A549 (cell line): ENCODE measurements around the gene YWHAE. TPM values are rescaled to one million over a fixed set of nuclear protein-coding genes. Genes with fewer than 3 reads are reported as not detected.
"Not testable (repeated sequence)": the region's sequence is repeated elsewhere in the genome, so short reads cannot be mapped to it uniquely, and the experiment has no call there.

Source experiments
- ATAC-seq, 2 experiments: fragments of 200-7000 bp in 1 of 2; fragments of >200 bp in 1 of 2; cut with Nextera tagmentation in 1 of 2; cut with Tn5 transposase in 1 of 2; 3 replicates each; pipeline versions ENCODE4 v1.8.0 to v1.9.1; 2018 to 2020; ENCODE audit warnings: mild to moderate bottlenecking in 1 of 2, moderate library complexity in 1 of 2
- CTCF ChIA-PET: fragments of 300-600 bp; sonication (Branson Sonifier 250); formaldehyde crosslinking; extraction: SDS; loops from one replicate; lab custom pipeline; 2021; ENCODE audit warnings: antibody characterized with exemption, inconsistent platforms; lab: Yijun Ruan, JAX
- POLR2A ChIA-PET: fragments of 350-600 bp; formaldehyde crosslinking; extraction: SDS; loops from one replicate; lab custom pipeline; 2021; ENCODE audit warnings: antibody characterized with exemption, inconsistent platforms; lab: Yijun Ruan, JAX
- DNase-seq, 2 experiments: peaks; one replicate each; pipeline versions ENCODE4 v3.0.0 to v3.0.0-alpha.2; 2011 to 2016; ENCODE audit warnings: low read depth in 1 of 2, low spot score in 1 of 2
- FAIRE-seq: peaks from 2 replicates; lab custom pipeline; 2011; peaks lifted over from hg19 to GRCh38; lab: Jason Lieb, UNC
- H3K27ac ChIP-seq, 2 experiments: fragments of >200 bp; sonication (Bioruptor Twin); formaldehyde crosslinking; 3 replicates each; pipeline ENCODE4 v1.5.1; 2016 to 2017
- H3K4me1 ChIP-seq: fragments of >200 bp; sonication (Bioruptor Twin); formaldehyde crosslinking; 3 replicates; pipeline ENCODE4 v1.6.1; 2016
- H3K4me2 ChIP-seq: fragments of >200 bp; sonication (Bioruptor Twin); formaldehyde crosslinking; 3 replicates; pipeline ENCODE4 v1.6.1; 2016
- H3K4me3 ChIP-seq: fragments of >200 bp; sonication (Bioruptor Twin); formaldehyde crosslinking; 3 replicates; pipeline ENCODE4 v1.5.1; 2016
- H3K9me3 ChIP-seq: fragments of >200 bp; sonication (Bioruptor Twin); formaldehyde crosslinking; 3 replicates; pipeline ENCODE4 v1.6.1; 2016
- CEBPB ChIP-seq, 2 experiments: fragments of >200 bp in 1 of 2; sonication (Bioruptor Twin) in 1 of 2; formaldehyde crosslinking in 1 of 2; IDR thresholded peaks; 2 replicates each; pipeline ENCODE4 v1.6.1; 2012 to 2016
- FOSB ChIP-seq: fragments of 250-450 bp; sonication (Bioruptor Pico); IDR thresholded peaks from 2 replicates; pipeline ENCODE4 v1.5.0; 2020; ENCODE audit warnings: mild to moderate bottlenecking, moderate library complexity
- JUNB ChIP-seq: fragments of >200 bp; sonication (Bioruptor Twin); formaldehyde crosslinking; IDR thresholded peaks from 2 replicates; pipeline ENCODE4 v1.6.1; 2016
- KDM1A ChIP-seq: fragments of 200-600 bp; sonication (generic); IDR thresholded peaks from 2 replicates; pipeline ENCODE4 v1.6.1; 2016; ENCODE audit warnings: low read depth, mild to moderate bottlenecking
- KDM5A ChIP-seq: fragments of 200-600 bp; sonication (generic); IDR thresholded peaks from 2 replicates; pipeline ENCODE4 v1.6.1; 2016; ENCODE audit warnings: antibody characterized with exemption, mild to moderate bottlenecking
- MAFK ChIP-seq: fragments of 450-650 bp; IDR thresholded peaks from 2 replicates; pipeline ENCODE4 v1.6.1; 2014; ENCODE audit not compliant: partially characterized antibody
- NFE2L2 ChIP-seq: fragments of 150-350 bp; conservative IDR thresholded peaks from 2 replicates; pipeline ENCODE4 v1.6.1; 2014; ENCODE audit warnings: low read length
- NR3C1 ChIP-seq: fragments of >200 bp; sonication (Bioruptor Twin); formaldehyde crosslinking; IDR thresholded peaks from 3 replicates; pipeline ENCODE4 v1.6.1; 2017
- POLR2A ChIP-seq: IDR thresholded peaks from 2 replicates; pipeline ENCODE4 v1.6.1; 2012; ENCODE audit warnings: mild to moderate bottlenecking, low read length
- RFX5 ChIP-seq: fragments of 450-650 bp; IDR thresholded peaks from 2 replicates; pipeline ENCODE4 v1.7.1; 2014; ENCODE audit warnings: antibody characterized with exemption, mild to moderate bottlenecking, moderate library complexity
- SMC3 ChIP-seq: fragments of >200 bp; sonication (Bioruptor Twin); formaldehyde crosslinking; IDR thresholded peaks from 3 replicates; pipeline ENCODE4 v1.6.1; 2018; ENCODE audit warnings: inconsistent platforms
- SREBF2 ChIP-seq: fragments of 450-650 bp; IDR thresholded peaks from 2 replicates; pipeline ENCODE4 v1.6.1; 2014; ENCODE audit warnings: mild to moderate bottlenecking, moderate library complexity
- TFCP2L1 ChIP-seq: fragments of 250-450 bp; sonication (Bioruptor Pico); IDR thresholded peaks from 2 replicates; pipeline ENCODE4 v1.5.0; 2021; ENCODE audit warnings: mild to moderate bottlenecking
- ZFP36 ChIP-seq: fragments of 450-650 bp; IDR thresholded peaks from 2 replicates; pipeline ENCODE4 v1.6.1; 2014; ENCODE audit warnings: borderline replicate concordance; ENCODE audit not compliant: partially characterized antibody
- ZNF302 ChIP-seq: fragments of 250-450 bp; sonication (Bioruptor Pico); IDR thresholded peaks from 2 replicates; pipeline ENCODE4 v1.9.0; 2021; ENCODE audit warnings: inconsistent platforms, mild to moderate bottlenecking, moderate library complexity
- WGBS: methylation state at CpG from one replicate; pipeline ENCODE4 v1.1.6; 2017; ENCODE audit errors: missing lambda C conversion rate; 5-methylcytosine and 5-hydroxymethylcytosine counted together
- polyA plus RNA-seq, 4 experiments: library from polyadenylated mRNA; depleted of rRNA in 3 of 4; stranded (reverse); fragments of >200 nt; fragmentation: RNase III in 1 of 4; extraction: RNeasy Plus Mini Kit Qiagen cat#74134 plus additional on column Dnase treatment in 1 of 4; gene quantifications; 2 replicates in 3 of 4; 3 replicates in 1 of 4; pipeline ENCODE4 v1.2.3, GENCODE V29; 2011 to 2017
- TF ChIP-seq, protein P1 (sequence below): fragments of >200 bp; sonication (Bioruptor Twin); formaldehyde crosslinking; IDR thresholded peaks from 3 replicates; pipeline ENCODE4 v1.6.1; 2016
- TF ChIP-seq, protein P2 (sequence below): fragments of >200 bp; sonication (Bioruptor Twin); formaldehyde crosslinking; IDR thresholded peaks from 2 replicates; pipeline ENCODE4 v1.6.1; 2016

Gene YWHAE
- polyA plus RNA-seq, 2 of the 4 experiments (the other 2 are of a cell fraction), result 1,284 to 1,548 TPM

DNA sequence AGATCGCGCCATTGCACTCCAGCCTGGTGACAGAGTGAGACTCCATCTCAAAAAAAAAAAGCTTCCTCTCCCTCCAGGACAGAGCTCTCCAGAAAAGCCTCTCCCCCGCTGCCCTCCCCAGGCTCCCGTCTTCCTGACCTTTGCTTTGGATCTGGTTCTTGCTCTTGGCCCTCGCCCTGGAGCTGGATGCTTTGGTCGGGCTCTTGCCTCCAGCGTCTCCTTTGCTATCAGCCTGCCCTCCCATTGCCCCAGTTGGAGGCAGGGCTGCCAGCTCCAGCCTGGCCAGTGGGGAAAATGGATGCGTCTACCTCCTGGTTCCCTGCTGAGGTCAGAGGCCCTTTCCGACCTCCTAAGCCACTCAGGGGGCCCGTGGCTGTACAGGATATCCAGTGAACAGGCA lies 84.6 kb downstream of the YWHAE start:
- Histone ChIP-seq H3K4me1 (no peaks in the 10 kb centered on the region), H3K4me2 (no peak overlapping the region), H3K9me3 (no peaks in the 10 kb centered on the region), H3K27ac (no peak overlapping the region), H3K4me3 (no peak overlapping the region)
- DNase-seq (no peak), ATAC-seq (peak; percentile 14 to 33; a peak in 3 of 6 replicates), FAIRE-seq (no peak)
- ChIA-PET CTCF (interaction anchor here (1.2 to 1.7 kb wide), 5 partner anchors 17 to 193 kb away, joined by 3 to 7 read pairs (median 4); no protein-coding TSS in a partner anchor), POLR2A (no interaction called here)
- no peak for TF ChIP-seq KDM1A
- no peak for TF ChIP-seq RFX5
- no peak for TF ChIP-seq NFE2L2
- TF ChIP-seq JUNB, result no peak
- TF ChIP-seq SMC3, result no peak
- TF ChIP-seq TFCP2L1 (CRISPR knock-in tag), result no peak
- TF ChIP-seq ZNF302 (CRISPR knock-in tag), result no peak
- WGBS, result 64% methylated on average over 10 of the region's 10 CpGs

DNA sequence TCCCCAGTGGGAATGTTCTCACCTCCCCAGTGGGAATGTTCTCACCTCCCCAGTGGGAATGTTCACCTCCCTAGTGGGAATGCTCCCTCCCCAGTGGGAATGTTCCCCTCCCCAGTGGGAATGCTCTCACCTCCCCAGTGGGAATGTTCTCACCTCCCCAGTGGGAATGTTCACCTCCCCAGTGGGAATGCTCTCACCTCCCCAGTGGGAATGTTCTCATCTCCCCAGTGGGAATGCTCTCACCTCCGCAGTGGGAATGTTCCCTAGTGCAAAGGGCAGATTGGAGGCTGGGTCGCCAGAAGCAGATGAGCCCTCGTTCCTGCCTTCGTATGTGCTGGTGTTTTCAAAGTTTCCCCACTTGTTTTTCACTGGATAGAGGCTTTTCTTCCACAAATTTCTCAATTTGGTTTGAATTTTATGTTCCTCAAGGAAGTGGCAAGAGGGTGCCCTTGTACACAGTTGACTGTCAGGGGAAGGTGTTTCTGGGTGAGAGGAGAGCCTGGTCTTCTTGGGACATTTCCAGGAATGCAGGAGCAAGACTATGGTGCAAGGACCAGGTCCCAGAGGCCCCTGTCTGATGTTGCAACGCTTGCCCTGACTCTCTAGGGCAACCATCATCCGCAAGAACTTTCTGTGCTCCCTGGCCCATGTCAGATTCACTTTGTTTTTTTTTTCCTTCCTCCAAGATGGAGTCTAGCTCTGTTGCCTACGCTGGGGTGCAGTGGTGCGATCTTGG lies 86.6 kb downstream of the YWHAE start:
- H3K4me2 ChIP-seq, result no peak overlapping the region
- FAIRE-seq, result no peak
- ChIA-PET POLR2A (interaction anchor here (0.7 kb wide), 1 partner anchor 27 kb away, joined by 4 read pairs; no protein-coding TSS in a partner anchor), CTCF (interaction anchor here (1.5 kb wide), 1 partner anchor 52 kb away, joined by 5 read pairs; no protein-coding TSS in a partner anchor)
- peak; percentile 43 to 54; a peak in 3 of 6 replicates for ATAC-seq
- no peak for TF ChIP-seq POLR2A
- no peak for TF ChIP-seq TFCP2L1 (CRISPR knock-in tag)
- TF ChIP-seq NR3C1, result no peak
- TF ChIP-seq KDM5A, result no peak
- TF ChIP-seq MAFK, result no peak
- TF ChIP-seq FOSB, result no peak
- no peak for TF ChIP-seq SREBF2
- no peak overlapping the region for H3K4me3 ChIP-seq
- H3K4me1 ChIP-seq, result no peaks in the 10 kb centered on the region
- 46% methylated on average over 8 of the region's 8 CpGs for WGBS
- H3K9me3 ChIP-seq, result no peaks in the 10 kb centered on the region
- DNase-seq, result no peak
- no peak overlapping the region for H3K27ac ChIP-seq

DNA sequence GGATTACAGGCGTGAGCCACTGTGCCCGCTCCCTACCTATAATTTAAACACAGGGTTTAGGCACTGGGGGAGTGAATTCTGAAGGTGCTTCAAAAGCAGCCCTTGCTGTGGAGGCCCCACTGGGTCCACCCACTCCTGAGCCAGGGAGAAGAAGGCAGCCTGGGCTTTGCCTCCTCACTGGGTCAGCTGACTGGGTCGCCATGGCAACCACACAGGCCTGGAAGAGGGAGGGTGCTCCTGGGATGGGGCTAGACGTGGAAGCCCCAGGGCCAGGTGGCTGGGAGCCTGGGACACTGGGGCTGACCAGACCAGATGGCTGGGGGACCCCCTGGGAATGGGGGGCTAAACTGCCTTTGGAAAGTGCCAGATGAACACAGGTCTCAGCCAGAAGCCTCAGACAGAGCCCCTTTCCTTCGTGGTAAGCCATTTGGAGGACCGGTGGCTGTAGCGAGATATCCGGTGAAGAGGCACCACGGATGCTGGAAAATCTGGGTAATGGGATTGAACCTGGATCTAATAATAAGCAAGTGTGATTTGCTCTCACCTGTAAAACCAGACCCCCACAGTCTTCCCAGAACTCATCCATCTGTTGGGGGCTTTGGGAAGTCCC lies 87.7 kb downstream of the YWHAE start:
- Histone ChIP-seq H3K9me3 (no peaks in the 10 kb centered on the region), H3K27ac (no peak overlapping the region), H3K4me2 (no peak overlapping the region), H3K4me1 (no peaks in the 10 kb centered on the region), H3K4me3 (no peak overlapping the region)
- 30% methylated on average over 9 of the region's 9 CpGs for WGBS
- TF ChIP-seq ZFP36 (no peak), CEBPB (IDR thresholded peaks at IDR 0.05) (no peak), NFE2L2 (no peak), TFCP2L1 (CRISPR knock-in tag) (no peak)
- TF ChIP-seq, protein P1, sequence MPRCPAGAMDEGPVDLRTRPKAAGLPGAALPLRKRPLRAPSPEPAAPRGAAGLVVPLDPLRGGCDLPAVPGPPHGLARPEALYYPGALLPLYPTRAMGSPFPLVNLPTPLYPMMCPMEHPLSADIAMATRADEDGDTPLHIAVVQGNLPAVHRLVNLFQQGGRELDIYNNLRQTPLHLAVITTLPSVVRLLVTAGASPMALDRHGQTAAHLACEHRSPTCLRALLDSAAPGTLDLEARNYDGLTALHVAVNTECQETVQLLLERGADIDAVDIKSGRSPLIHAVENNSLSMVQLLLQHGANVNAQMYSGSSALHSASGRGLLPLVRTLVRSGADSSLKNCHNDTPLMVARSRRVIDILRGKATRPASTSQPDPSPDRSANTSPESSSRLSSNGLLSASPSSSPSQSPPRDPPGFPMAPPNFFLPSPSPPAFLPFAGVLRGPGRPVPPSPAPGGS, result no peak
- TF ChIP-seq, protein P2, sequence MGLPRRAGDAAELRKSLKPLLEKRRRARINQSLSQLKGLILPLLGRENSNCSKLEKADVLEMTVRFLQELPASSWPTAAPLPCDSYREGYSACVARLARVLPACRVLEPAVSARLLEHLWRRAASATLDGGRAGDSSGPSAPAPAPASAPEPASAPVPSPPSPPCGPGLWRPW, result no peak
- no peak for FAIRE-seq
- ChIA-PET POLR2A (no interaction called here), CTCF (interaction anchor here (1.0 kb wide), 1 partner anchor 20 kb away, joined by 5 read pairs; no protein-coding TSS in a partner anchor)
- ATAC-seq, result peak; percentile 80 to 82
- peak in 1 of 2 experiments; percentile 37 for DNase-seq

GRCh38 chr17:1307829-1308228 lies 92.2 kb downstream of the YWHAE start:
- 0 out of 6 replicates have a peak, but pooled peaks of 1 of the 2 experiments have one; percentile 15 for ATAC-seq
- DNase-seq, FAIRE-seq, H3K4me2 ChIP-seq, H3K27ac ChIP-seq, H3K4me1 ChIP-seq, H3K4me3 ChIP-seq, H3K9me3 ChIP-seq, POLR2A ChIA-PET: not testable (repeated sequence)
- CTCF ChIA-PET, result interaction anchor here (0.6 kb wide), 1 partner anchor 79 kb away, joined by 3 read pairs; no protein-coding TSS in a partner anchor
- WGBS, result 56% methylated on average over 13 of the region's 16 CpGs
